GM12872 (cell line): ENCODE data around the gene PDE8A.

ENCODE experiments used
- CTCF ChIP-seq: IDR thresholded peaks from 3 replicates; pipeline ENCODE4 v1.5.1; 2011; ENCODE audit warnings: low read depth, mild to moderate bottlenecking, low read length, moderate library complexity; ENCODE audit not compliant: insufficient read depth

The PDE8A gene

DNA sequence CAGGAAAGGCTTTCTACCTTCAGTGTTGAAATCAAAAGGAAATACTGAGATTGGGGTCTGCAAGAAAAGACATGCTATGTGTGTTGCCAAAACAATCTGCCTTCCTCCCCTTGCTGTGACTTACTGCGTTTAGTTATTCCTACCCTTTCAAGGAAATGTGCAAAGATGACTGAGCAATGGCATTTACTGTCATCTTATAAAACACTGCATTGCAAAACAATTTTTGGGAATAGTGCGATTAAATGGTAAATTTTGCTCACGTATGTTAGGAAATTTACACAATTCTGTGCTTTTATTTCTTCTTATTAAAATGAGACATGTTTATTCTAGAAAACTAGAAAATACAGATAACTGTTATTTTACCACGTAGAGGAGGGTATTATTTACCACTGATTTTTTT lies 45.8 kb downstream of the PDE8A start:
- no peak for TF ChIP-seq CTCF

DNA sequence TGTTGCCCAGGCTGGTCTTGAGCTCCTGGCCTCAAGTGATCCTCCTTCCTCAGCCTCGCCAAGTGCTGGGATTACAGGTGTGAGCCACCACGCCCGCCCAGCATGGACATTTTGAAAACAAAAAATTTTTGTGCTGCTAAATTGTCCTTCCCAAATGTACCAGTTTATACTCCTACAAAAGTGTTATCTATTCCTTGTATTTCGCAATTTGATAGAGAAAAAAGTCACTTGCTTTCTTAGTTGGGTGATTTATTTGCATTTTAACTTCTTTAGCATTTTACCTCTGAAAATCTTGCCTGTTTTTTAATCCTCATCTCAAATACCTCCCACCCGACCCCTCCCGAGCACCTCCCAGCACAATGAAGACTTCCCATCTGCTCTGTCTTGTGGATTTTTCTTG lies 46.8 kb downstream of the PDE8A start:
- no peak for TF ChIP-seq CTCF

GRCh38 chr15:85029221-85029620 lies 47.6 kb downstream of the PDE8A start:
- no peak for TF ChIP-seq CTCF

- TF ChIP-seq CTCF = no peak
These were observed 48.8 kb downstream of the PDE8A start for GRCh38 chr15:85030301-85030929.

DNA sequence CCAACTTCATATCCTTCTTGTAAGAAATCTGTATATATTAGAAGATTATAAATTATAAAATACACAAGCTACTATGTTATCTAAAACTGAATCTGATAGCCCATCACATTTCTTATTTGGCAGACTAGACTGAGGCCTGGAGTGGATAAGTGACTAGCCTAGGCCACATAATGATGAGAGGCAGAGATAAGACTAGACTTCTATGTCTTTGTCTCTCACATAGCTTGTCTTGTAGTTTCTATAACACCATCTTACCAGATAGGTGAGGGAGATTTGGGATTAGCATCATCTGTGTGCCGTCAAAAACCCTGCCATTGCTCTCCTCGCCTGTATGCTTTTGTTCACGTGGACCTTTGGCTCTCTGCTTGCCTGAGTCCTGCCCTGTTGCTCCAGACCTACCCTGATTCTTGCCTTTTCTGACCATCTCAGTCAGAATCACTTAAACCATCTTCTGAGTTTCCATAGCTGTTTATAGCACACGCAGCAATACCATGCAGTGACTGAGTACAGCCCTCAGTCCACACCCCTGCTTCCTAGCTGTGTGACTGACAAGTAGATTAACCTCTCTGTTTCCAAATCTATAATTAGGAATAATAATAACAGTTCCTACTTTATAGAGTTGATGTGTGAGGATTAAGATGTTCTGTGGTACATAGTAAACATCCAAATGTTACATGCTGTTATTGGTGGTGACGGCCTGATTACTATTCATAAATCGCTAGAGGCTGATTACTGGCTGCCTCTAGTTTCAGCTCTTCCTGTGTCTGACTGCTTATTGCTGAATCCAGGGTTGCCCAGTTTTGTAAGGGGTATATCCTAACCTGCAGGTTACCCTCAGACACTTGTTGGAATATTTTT lies 49.7 kb downstream of the PDE8A start:
- no peak for TF ChIP-seq CTCF

- TF ChIP-seq CTCF = no peak
These were observed 50.4 kb downstream of the PDE8A start for GRCh38 chr15:85031944-85032558.

DNA sequence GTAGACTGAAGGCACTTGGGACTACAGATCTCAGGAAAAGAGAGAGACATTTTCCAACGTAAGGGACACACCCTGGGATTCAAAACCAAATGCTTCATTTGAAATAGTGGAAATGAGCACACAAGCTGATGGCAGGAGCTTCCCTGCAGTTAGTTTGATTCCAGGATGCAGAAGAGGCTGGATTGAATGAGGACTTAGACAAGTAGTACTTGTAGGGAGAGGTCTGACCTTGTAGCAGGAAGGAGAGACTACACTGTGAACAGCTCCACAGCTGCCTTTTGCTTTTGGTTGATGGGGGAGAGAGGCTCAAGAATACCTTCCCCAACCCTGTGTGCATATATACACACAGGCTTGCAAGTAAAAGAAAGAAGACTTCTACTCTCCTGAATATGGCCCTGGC lies 51.5 kb downstream of the PDE8A start:
- no peak for TF ChIP-seq CTCF
